GM19328 (cell line): ENCODE measurements around the gene KRT15.
"Not testable (repeated sequence)": the region's sequence is repeated elsewhere in the genome, so short reads cannot be mapped to it uniquely, and the experiment has no call there.

Source experiments
- ATAC-seq: cut with Tn5 transposase; IDR thresholded peaks from one replicate; pipeline ENCODE4 v1.9.1; 2021; ENCODE audit warnings: mild to moderate bottlenecking, moderate library complexity; ENCODE audit not compliant: unreplicated experiment

Gene KRT15

DNA sequence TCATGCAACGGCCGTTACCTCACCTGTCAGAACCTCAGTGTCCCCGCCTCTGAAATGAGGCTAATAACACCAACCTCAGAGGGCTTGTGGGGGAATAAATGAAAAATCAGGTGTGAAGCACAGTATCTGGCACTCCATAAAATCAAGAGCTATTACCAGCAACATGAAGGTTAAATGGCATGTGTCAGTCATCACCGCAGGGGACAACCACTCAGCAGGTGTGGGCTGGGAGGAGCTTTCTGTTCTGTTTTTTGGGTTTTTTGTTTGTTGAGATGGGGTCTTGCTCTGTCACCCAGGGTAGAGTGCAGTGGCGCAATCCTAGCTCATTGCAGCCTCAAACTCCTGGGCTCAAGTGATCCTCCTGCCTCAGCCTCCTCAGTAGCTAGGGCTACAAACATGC is 26.2 kb upstream of the KRT15 start:
- ATAC-seq: no peak

DNA sequence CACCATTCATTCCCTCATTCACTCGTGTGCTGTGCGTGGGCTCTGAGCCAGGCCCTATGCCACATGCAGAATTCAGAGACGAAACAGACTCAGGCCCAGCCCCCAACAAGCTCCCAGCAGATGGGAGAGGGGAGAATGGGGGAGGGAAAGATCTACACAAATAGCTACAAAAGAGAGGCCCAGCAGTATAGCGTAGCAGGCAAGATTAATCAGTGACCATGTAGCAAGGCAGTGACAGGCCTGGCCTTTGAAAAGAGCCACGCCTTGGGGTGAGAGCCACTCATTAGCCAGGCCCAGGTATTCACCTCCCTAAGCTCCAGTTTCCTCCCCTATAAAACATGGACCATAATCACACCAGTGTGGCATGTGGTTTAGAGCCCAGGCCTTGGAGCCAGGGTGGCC is 25.8 kb upstream of the KRT15 start:
- ATAC-seq: no peak

DNA sequence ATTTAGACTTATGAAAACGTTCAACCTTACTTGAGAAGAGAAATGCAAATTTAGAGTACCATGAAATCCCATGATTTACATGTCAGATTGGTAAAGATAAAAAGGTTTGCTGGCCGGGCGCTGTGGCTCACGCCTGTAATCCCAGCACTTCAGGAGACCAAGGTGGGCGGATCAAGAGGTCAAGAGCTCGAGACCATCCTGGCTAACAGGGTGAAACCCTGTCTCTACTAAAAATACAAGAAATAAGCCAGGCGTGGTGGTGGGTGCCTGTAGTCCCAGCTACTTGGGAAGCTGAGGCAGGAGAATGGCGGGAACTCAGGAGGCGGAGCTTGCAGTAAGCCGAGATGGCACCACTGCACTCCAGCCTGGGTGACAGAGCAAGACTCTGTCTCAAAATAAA is 24.1 kb upstream of the KRT15 start:
- not testable (repeated sequence) for ATAC-seq

- no peak for ATAC-seq
Observed at GRCh38 chr17:41542357-41542756, 23.7 kb upstream of the KRT15 start.

DNA sequence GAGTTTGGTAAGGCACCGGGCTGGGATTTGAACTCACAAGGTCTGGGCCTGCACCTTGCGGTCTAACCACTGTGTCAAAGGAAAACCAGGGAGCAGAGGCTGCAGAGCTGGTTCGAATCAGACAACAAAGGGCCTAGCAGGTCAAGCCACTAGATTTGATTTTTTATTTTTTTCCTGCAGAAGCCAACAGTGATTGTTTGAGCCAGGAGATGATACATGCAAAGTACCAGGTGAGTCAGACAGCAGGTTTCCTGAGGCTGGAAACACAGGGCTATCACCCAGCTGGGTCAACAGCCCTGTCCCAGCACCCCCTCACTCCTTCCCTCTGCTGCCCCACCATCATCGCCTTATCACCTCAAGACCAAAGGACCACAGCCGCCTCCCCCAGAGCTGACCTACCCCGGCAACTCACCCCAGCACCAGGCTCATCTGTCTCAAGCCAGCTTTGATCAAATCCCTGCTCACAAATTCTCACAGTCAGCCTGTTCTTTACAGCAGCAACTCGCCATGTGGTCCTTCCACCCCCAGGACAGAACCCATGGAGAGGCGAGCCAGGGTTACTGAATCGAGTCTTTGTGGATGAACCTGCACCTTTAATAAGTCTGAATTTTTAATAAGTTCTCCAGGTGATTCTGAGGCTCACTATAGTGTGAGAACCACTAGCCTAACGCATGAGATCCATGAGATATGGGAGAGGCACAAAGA is 22.4 kb upstream of the KRT15 start:
- no peak for ATAC-seq

DNA sequence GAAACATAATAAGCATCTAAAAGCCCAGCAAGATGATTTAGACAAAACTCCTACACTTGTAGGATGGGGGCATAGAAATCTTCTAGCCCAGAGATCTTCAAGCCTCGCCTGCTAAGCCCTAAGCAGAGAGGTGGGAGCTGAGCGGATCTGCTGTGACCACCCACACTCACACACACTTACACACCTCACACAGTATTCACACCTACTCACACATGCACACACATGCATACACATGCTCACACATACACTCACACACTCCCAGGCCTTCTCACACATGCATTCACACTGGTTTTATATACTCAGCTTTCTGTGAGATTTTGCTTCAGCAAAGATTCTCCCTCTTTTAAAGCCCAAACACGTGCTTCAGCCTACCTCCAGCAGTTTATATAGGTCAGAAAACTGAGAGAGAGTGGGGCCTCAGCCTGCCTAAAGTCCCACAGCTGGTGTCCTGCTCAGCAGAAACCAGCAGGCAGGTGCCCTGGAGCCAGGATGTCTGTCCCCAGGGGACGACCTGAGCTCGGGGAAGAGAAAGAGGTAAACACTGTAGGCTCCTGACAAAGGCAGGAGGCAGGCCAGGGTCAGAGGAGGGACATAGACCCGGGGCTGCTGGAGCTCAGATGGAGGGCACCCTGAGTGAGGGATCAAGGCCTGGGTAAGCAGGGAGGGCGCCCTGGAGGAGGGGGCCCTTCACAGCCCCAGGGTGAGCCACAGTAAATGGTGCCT is 21.4 kb upstream of the KRT15 start:
- ATAC-seq: no peak

GRCh38 chr17:41539071-41539492 is 20.4 kb upstream of the KRT15 start:
- ATAC-seq: no peak

DNA sequence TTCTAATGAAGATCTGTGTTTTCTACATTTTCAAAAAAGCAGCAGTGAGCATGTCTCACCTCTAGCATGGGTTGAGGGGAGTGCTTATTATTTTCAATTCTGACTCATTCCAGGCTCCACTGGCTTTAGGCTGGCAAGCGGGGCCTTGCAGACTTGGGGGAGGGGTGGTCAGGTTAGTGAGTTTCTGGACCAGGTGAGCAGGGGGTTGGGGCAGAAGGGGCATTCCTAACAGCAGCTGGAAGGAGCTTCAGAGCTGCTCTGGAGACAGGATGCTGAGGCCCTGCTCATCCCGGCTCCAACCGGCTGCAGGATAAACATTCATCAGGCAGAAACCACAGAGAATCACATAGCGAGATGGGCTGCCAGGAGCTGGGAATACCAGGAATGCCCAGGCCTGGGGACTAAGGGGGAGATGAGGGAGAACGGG is 19.9 kb upstream of the KRT15 start:
- no peak for ATAC-seq

GRCh38 chr17:41537990-41538389 is 19.3 kb upstream of the KRT15 start:
- ATAC-seq: no peak

DNA sequence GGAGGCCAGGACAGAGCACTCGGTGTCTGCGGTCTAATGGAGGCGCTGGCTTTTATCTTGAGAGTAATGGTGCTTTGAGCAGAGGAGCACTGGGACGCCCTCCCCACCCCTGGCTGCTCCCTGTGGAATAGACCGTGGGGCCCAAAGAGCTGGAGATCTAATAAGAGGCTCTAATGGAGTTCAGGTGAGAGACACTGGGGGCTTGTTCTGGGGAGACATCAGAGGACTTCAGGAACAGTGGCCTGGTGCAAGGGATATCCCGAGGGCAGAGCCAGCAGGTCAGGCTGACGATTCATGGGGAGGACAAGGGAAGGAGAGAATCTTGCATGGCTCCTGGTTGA is 18.9 kb upstream of the KRT15 start:
- ATAC-seq: no peak

DNA sequence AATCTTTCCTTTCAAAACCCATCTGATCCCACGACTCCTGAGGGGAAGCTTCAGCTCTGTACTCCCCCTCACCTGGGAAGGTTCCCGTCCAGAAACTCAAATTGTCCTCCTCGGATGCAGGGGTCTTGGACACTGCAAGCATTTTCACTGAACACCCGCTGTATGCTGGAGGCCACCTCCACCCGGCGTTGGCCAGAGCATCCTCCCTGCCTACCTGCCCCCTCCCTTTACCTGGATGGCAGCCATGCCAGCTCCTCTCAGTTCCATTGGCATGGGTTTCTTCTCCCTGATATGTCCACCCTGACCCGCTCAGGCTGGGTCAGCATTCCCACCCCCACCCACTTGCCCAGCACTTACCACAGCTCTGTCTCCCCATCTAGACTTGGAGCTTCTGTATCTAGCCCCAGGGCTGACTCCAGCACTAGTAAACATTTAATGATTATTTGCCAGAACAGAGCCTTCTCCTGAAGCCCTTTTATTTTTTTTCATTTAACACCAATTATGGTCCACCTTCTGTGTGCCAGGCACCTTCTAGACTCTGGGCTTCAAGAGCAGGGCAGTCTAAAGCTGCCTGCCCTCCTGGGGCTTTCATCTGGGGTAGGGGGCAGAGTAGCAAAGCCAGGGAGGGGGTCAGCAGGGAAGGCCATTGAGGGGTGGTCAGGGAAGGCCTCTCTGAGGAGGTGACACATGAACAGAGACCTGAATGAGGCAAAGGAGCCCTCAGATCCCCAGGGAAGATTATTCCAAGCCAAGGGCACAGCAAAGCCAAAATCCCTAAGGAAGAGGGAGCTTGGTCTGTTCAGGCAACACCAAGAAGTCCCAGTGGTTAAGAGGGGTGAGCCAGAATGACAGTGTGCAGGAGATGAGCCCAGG is 18.3 kb upstream of the KRT15 start:
- no peak for ATAC-seq

DNA sequence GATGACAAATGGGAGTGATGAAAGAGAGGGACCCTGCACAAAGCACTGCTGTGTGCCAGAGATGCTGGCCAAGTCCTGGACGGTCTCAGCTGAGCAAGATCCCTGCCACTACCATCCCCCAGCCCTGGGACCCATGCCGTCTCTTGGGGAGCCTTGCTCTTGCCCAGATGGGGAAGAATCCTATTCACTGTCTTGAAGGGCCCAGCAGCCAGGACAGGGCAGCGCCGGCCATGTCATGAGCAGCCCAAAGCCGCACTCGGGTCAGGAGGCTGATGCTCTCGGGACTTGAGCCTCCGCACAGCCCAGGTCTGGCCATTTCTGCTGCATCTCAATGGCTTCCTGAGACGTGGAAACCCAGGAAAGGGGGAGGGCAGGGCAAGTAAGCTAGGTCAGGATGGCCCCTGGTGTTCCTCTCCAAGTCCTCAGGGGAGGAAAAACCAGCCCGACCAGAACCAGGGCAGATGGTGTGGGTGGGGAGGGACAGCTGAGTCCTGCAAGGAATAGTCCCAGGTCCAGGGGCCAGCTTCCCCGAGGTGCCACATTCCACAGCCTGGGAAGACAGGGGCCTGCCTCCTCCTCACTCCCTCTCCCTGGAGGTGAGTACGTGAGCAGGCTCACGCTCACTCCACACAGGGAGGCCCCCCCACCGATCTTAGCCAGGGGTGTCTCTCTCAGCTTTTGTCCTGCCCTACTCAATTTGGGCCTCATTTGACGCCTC is 17.2 kb upstream of the KRT15 start:
- ATAC-seq: no peak

GRCh38 chr17:41534899-41535546 is 16.3 kb upstream of the KRT15 start:
- ATAC-seq: no peak

DNA sequence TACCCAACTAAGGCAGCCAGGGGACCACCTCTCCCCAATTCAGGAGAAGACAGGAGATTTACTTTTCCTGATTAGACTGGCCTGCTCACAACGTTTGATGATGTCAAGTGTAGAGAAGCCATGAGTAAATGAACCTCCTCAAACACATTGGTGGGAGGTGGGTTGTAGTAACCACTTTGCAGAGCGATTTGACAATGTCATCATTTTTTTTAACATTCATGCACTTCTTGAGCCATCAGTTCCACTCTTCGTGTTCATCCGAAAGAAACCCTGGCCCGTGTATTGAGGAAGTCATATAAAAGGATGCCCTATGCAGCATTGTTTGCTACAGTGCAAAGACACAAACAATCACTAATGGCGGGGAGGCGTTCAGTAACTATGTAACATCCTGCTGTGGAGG is 14.9 kb upstream of the KRT15 start:
- ATAC-seq: no peak

GRCh38 chr17:41532947-41533570 is 14.4 kb upstream of the KRT15 start:
- ATAC-seq: no peak

GRCh38 chr17:41531993-41532392 is 13.3 kb upstream of the KRT15 start:
- no peak for ATAC-seq

DNA sequence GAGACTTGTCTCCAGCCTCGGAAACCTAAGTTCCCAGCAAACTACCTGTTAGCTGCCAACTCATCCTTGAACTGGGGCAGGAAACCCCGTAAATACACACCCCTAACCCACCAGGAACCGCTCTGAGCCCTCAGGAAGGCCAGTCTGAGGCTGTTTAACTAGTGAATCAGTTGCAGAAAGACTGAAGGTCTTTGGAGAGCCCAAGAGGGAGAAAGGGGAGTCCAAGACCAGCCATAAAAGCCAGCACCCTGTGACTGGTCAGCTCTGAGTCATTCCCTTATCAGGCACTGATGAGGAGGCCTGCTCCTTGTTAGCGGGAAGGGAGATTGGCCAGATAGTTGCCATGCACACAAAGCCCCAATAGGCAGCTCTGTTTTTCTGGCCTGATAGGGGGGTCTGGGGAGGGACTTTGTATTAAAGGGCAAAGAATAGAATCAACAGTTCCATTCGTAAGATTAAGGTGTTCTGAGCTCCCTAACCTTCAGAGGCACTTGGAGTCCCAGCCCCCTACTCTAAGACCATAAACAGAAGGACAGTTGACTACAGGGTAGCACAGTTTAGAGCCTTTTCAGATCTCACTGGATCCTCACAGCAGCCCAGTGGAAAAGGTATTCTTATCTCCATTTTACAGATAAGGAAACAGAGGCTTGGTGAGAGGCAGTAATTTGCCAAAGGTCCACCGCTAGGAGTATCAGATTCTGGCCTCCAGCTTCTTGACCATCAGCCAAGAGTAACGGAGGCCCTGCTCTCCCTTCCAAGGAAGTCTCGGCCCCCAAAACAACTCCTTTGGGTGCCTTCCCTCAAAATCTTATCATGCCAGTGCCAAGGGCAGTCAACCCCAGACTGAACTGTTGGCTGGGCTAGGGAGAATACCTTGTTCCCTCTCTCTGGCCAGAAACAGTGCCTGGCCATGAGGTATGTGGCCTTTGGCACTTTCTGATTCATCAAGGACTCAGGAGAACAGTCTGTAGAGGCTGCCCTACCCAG is 11.7 kb upstream of the KRT15 start:
- ATAC-seq: no peak

GRCh38 chr17:41529491-41529915 is 10.8 kb upstream of the KRT15 start:
- ATAC-seq: no peak

GRCh38 chr17:41528959-41529353 is 10.3 kb upstream of the KRT15 start:
- no peak for ATAC-seq
